Karpas-422 (cell line): Measurements from ENCODE around the gene ANKRD65. TPM values are rescaled to one million over a fixed set of nuclear protein-coding genes. Genes with fewer than 3 reads are reported as not detected.

Experiments
- DNase-seq: peaks from one replicate; pipeline ENCODE4 v3.0.0-alpha.2; 2015
- H2AFZ ChIP-seq: fragments of 200-600 bp; sonication (generic); 2 replicates; pipeline ENCODE4 v1.6.1; 2014; ENCODE audit warnings: antibody characterized with exemption, low read length, mixed read lengths
- H3K27ac ChIP-seq: fragments of 200-600 bp; sonication (generic); 2 replicates; pipeline ENCODE4 v1.5.1; 2014; ENCODE audit warnings: mild to moderate bottlenecking, low read length, moderate library complexity
- H3K27me3 ChIP-seq: fragments of 200-600 bp; sonication (generic); 2 replicates; pipeline ENCODE4 v1.6.1; 2014; ENCODE audit warnings: low read length, mixed read lengths
- H3K36me3 ChIP-seq: fragments of 200-600 bp; sonication (generic); 2 replicates; pipeline ENCODE4 v1.6.1; 2014; ENCODE audit warnings: low read length, mixed read lengths; ENCODE audit not compliant: insufficient read depth
- H3K4me1 ChIP-seq: fragments of 200-600 bp; sonication (generic); 2 replicates; pipeline ENCODE4 v1.6.1; 2014; ENCODE audit warnings: mild to moderate bottlenecking, low read length, mixed read lengths
- H3K4me2 ChIP-seq: fragments of 200-600 bp; sonication (generic); 2 replicates; pipeline ENCODE4 v1.6.1; 2014; ENCODE audit warnings: low read length, low read depth, mild to moderate bottlenecking; ENCODE audit not compliant: poor library complexity, severe bottlenecking
- H3K4me3 ChIP-seq: fragments of 200-600 bp; sonication (generic); 2 replicates; pipeline ENCODE4 v1.5.1; 2014; ENCODE audit warnings: mild to moderate bottlenecking, antibody characterized with exemption, low read length, mixed read lengths
- H3K79me2 ChIP-seq: fragments of 200-600 bp; sonication (generic); 2 replicates; pipeline ENCODE4 v1.6.1; 2014; ENCODE audit warnings: mild to moderate bottlenecking, low read length, mixed read lengths
- H3K9ac ChIP-seq: fragments of 200-600 bp; sonication (generic); 2 replicates; pipeline ENCODE4 v1.6.0; 2014; ENCODE audit warnings: low read length
- H3K9me2 ChIP-seq: fragments of 200-600 bp; sonication (generic), shearing (Covaris generic); replicated peaks from 2 replicates; pipeline ENCODE4 v1.6.0; 2014; ENCODE audit warnings: mild to moderate bottlenecking, low read length, moderate library complexity; ENCODE audit not compliant: insufficient read depth
- H3K9me3 ChIP-seq: fragments of 300-700, 200-600 bp; sonication (generic); 2 replicates; pipeline ENCODE4 v1.6.1; 2014; ENCODE audit warnings: low read length, mixed read lengths
- H4K20me1 ChIP-seq: fragments of 200-600 bp; sonication (generic); 2 replicates; pipeline ENCODE4 v1.6.1; 2014; ENCODE audit warnings: mild to moderate bottlenecking, antibody characterized with exemption, low read length, low read depth; ENCODE audit not compliant: insufficient read depth
- total RNA-seq: library from RNA; depleted of rRNA; stranded (reverse); fragments of >200 nt; shearing (Covaris generic); gene quantifications from 2 replicates; pipeline ENCODE4 v1.2.3, GENCODE V29; 2014; ENCODE audit warnings: low replicate concordance

Gene ANKRD65
- total RNA-seq, 1 experiment from 2014 or later, result not detected

GRCh38 chr1:1424707-1425106 is 3.6 kb upstream of the ANKRD65 start:
- Histone ChIP-seq H2AFZ (no peak overlapping the region), H3K27ac (no peak overlapping the region), H4K20me1 (no peaks in the 10 kb centered on the region), H3K4me3 (no peak overlapping the region), H3K4me2 (no peak overlapping the region), H3K79me2 (no peaks in the 10 kb centered on the region), H3K27me3 (no peaks in the 10 kb centered on the region), H3K36me3 (no peaks in the 10 kb centered on the region), H3K4me1 (no peaks in the 10 kb centered on the region), H3K9me2 (no peaks in the 10 kb centered on the region), H3K9ac (no peak overlapping the region), H3K9me3 (no peaks in the 10 kb centered on the region)
- DNase-seq, result no peak

- no peaks in the 10 kb centered on the region for H3K4me1 ChIP-seq
- H4K20me1 ChIP-seq, result no peaks in the 10 kb centered on the region
- H3K27ac ChIP-seq, result no peak overlapping the region
- no peaks in the 10 kb centered on the region for H3K27me3 ChIP-seq
- H3K9ac ChIP-seq, result no peak overlapping the region
- H3K4me2 ChIP-seq, result no peak overlapping the region
- no peak overlapping the region for H2AFZ ChIP-seq
- H3K9me3 ChIP-seq, result no peaks in the 10 kb centered on the region
- DNase-seq, result no peak
- no peak overlapping the region for H3K4me3 ChIP-seq
- no peaks in the 10 kb centered on the region for H3K79me2 ChIP-seq
- no peaks in the 10 kb centered on the region for H3K36me3 ChIP-seq
- H3K9me2 ChIP-seq, result no peaks in the 10 kb centered on the region
Measured at GRCh38 chr1:1423245-1423597, 2.1 kb upstream of the ANKRD65 start.

- no peaks in the 10 kb centered on the region for H3K9me3 ChIP-seq
- H3K79me2 ChIP-seq, result no peaks in the 10 kb centered on the region
- H3K4me3 ChIP-seq, result no peak overlapping the region
- H4K20me1 ChIP-seq, result no peaks in the 10 kb centered on the region
- H3K27me3 ChIP-seq, result no peaks in the 10 kb centered on the region
- no peaks in the 10 kb centered on the region for H3K36me3 ChIP-seq
- H3K4me1 ChIP-seq, result no peaks in the 10 kb centered on the region
- H2AFZ ChIP-seq, result no peak overlapping the region
- no peak overlapping the region for H3K27ac ChIP-seq
- peak; percentile 71 for DNase-seq
- no peak overlapping the region for H3K4me2 ChIP-seq
- no peak overlapping the region for H3K9ac ChIP-seq
- H3K9me2 ChIP-seq, result no peaks in the 10 kb centered on the region
Measured at GRCh38 chr1:1422465-1423244, 1.6 kb upstream of the ANKRD65 start.

GRCh38 chr1:1421907-1422464 is 910 bp upstream of the ANKRD65 start:
- H4K20me1 ChIP-seq, result no peaks in the 10 kb centered on the region
- H3K4me3 ChIP-seq, result no peak overlapping the region
- no peak overlapping the region for H2AFZ ChIP-seq
- H3K4me2 ChIP-seq, result no peak overlapping the region
- H3K9ac ChIP-seq, result no peak overlapping the region
- H3K4me1 ChIP-seq, result no peaks in the 10 kb centered on the region
- DNase-seq, result no peak
- H3K9me3 ChIP-seq, result no peaks in the 10 kb centered on the region
- no peak overlapping the region for H3K27ac ChIP-seq
- H3K9me2 ChIP-seq, result no peaks in the 10 kb centered on the region
- no peaks in the 10 kb centered on the region for H3K36me3 ChIP-seq
- H3K79me2 ChIP-seq, result no peaks in the 10 kb centered on the region
- H3K27me3 ChIP-seq, result no peaks in the 10 kb centered on the region

GRCh38 chr1:1420654-1421141 is 378 bp downstream of the ANKRD65 start:
- Histone ChIP-seq H4K20me1 (no peaks in the 10 kb centered on the region), H3K27ac (no peak overlapping the region), H3K4me3 (no peak overlapping the region), H3K4me1 (no peaks in the 10 kb centered on the region), H3K9me2 (no peaks in the 10 kb centered on the region), H3K36me3 (no peaks in the 10 kb centered on the region), H2AFZ (no peak overlapping the region), H3K27me3 (no peaks in the 10 kb centered on the region), H3K9ac (no peak overlapping the region), H3K79me2 (no peaks in the 10 kb centered on the region), H3K9me3 (no peaks in the 10 kb centered on the region), H3K4me2 (no peak overlapping the region)
- DNase-seq, result no peak

- no peaks in the 10 kb centered on the region for H3K27me3 ChIP-seq
- DNase-seq, result no peak
- no peak overlapping the region for H3K9ac ChIP-seq
Measured at GRCh38 chr1:1419813-1420653, 1.0 kb downstream of the ANKRD65 start.

GRCh38 chr1:1419363-1419812 is 1.7 kb downstream of the ANKRD65 start:
- no peak for DNase-seq
- no peaks in the 10 kb centered on the region for H3K36me3 ChIP-seq
- H3K4me1 ChIP-seq, result no peaks in the 10 kb centered on the region
- no peaks in the 10 kb centered on the region for H3K9me3 ChIP-seq
- no peak overlapping the region for H3K27ac ChIP-seq
- H3K4me3 ChIP-seq, result no peak overlapping the region
- no peak overlapping the region for H3K4me2 ChIP-seq
- H3K79me2 ChIP-seq, result no peaks in the 10 kb centered on the region
- H3K27me3 ChIP-seq, result no peaks in the 10 kb centered on the region
- H2AFZ ChIP-seq, result no peak overlapping the region
- no peaks in the 10 kb centered on the region for H3K9me2 ChIP-seq
- no peak overlapping the region for H3K9ac ChIP-seq
- H4K20me1 ChIP-seq, result no peaks in the 10 kb centered on the region

More at GRCh38 chr1:1419813-1420653, 1.0 kb downstream of the ANKRD65 start:
- no peaks in the 10 kb centered on the region for H3K4me1 ChIP-seq
- no peaks in the 10 kb centered on the region for H4K20me1 ChIP-seq
- no peaks in the 10 kb centered on the region for H3K9me3 ChIP-seq
- no peak overlapping the region for H3K27ac ChIP-seq
- H3K79me2 ChIP-seq, result no peaks in the 10 kb centered on the region
- H3K36me3 ChIP-seq, result no peaks in the 10 kb centered on the region
- H3K4me3 ChIP-seq, result no peak overlapping the region
- no peak overlapping the region for H2AFZ ChIP-seq
- no peak overlapping the region for H3K4me2 ChIP-seq
- no peaks in the 10 kb centered on the region for H3K9me2 ChIP-seq
